ENCODE measurements around the gene ZG16B.

ZG16B gene

DNA sequence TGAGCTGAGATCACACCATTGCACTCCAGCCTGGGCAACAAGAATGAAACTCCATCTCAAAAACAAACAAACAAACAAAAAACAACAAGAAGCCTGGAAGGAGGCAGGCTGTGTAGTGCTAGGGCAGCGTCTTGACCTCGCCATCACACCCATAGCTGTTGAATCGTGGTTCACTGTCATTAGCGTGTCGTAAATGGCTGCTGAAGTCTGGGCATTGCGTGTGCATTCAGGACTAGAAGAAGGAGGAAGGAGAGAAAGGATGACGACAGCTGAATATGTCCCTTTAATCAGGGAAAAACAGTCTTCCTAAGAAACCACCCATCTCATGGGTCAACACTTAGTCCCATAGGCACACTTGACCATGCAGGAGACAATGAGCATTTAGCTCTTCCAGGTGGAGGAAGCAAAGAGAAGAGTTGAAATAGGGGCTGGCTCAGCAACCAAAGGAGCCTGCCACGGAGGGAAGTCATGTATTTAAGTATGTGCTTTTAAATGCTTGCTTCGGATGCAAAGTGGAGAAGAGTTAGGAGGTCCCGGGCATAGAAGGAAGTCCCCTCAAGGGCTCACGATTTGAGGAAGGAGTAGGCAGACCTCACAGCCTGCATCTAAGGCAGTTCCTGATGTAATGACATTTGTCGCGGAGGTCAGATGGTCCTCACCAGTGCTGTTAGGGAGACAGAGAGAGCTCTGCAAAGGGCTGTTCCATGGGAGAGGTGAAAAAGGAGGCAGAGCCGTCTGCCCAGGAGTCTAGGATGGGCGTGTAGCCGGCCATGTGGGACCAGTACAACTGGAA, 19.0 kb downstream of the ZG16B start:
- Histone ChIP-seq H3K4me1 (no peaks in the 10 kb centered on the region), H3K4me3 (ENCODE audit: low read depth, low read length) (no peak overlapping the region), H3K4me2 (ENCODE audit: low read length) (no peak overlapping the region), H3K9ac (no peak overlapping the region), H3K79me2 (no peaks in the 10 kb centered on the region), H3K36me3 (ENCODE audit: control insufficient read depth, insufficient read depth, low read length) (no peaks in the 10 kb centered on the region), H2AFZ (no peak overlapping the region), H3K27ac (no peak overlapping the region), H3K27me3 (ENCODE audit: control insufficient read depth, insufficient read depth, low read length) (no peaks in the 10 kb centered on the region), H3K9me3 (ENCODE audit: control insufficient read depth, low read length) (no peaks in the 10 kb centered on the region)
- TF ChIP-seq, protein P1, sequence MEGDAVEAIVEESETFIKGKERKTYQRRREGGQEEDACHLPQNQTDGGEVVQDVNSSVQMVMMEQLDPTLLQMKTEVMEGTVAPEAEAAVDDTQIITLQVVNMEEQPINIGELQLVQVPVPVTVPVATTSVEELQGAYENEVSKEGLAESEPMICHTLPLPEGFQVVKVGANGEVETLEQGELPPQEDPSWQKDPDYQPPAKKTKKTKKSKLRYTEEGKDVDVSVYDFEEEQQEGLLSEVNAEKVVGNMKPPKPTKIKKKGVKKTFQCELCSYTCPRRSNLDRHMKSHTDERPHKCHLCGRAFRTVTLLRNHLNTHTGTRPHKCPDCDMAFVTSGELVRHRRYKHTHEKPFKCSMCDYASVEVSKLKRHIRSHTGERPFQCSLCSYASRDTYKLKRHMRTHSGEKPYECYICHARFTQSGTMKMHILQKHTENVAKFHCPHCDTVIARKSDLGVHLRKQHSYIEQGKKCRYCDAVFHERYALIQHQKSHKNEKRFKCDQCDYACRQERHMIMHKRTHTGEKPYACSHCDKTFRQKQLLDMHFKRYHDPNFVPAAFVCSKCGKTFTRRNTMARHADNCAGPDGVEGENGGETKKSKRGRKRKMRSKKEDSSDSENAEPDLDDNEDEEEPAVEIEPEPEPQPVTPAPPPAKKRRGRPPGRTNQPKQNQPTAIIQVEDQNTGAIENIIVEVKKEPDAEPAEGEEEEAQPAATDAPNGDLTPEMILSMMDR (IDR thresholded peaks at IDR 0.05): no peak

DNA sequence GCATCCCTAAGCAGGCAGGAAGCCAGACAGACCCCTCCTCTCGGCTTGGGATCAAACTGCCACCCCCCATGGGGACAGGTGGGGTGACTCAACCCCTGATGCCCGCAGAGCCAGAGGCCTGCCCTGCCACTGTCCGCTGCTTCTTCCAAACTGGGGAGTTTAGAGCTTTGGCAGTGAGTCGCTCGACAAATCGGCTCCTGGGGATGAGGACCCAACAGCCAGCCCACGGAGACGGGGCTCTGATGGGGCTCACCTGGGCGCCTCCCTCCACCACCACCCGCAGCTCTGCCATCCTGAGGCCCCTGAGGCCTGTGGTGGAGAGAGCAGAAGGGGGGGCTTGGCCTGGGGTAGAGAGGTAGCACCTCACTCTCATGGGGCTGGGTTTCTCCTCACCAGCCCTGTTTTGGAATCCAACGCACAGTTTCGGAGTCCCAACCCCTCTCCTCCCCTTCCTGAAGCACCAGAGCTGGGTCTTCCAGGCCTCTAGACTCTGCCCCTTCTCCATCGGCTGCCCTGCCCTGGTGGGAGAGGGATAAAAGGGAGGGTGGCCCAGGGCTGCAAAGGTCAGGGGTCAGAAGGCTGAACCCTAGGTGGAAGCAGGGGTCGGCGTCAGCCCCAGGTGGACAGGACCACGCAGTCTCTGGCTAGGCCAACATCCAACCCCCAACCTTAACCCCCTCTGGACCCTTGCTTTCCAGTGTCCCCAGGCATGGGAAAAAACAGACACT, 22.1 kb downstream of the ZG16B start:
- H3K79me2 ChIP-seq: no peaks in the 10 kb centered on the region
- no peaks in the 10 kb centered on the region for H3K4me1 ChIP-seq
- H3K36me3 ChIP-seq (ENCODE audit: control insufficient read depth, insufficient read depth, low read length): no peaks in the 10 kb centered on the region
- no peak overlapping the region for H3K9ac ChIP-seq
- no peaks in the 10 kb centered on the region for H3K27me3 ChIP-seq (ENCODE audit: control insufficient read depth, insufficient read depth, low read length)
- H3K9me3 ChIP-seq (ENCODE audit: control insufficient read depth, low read length): no peaks in the 10 kb centered on the region
- H3K4me2 ChIP-seq (ENCODE audit: low read length): no peak overlapping the region
- H3K27ac ChIP-seq: no peak overlapping the region
- H3K4me3 ChIP-seq (ENCODE audit: low read depth, low read length): no peak overlapping the region
- TF ChIP-seq, protein P1 (IDR thresholded peaks at IDR 0.05): no peak
- H2AFZ ChIP-seq: no peak overlapping the region

DNA sequence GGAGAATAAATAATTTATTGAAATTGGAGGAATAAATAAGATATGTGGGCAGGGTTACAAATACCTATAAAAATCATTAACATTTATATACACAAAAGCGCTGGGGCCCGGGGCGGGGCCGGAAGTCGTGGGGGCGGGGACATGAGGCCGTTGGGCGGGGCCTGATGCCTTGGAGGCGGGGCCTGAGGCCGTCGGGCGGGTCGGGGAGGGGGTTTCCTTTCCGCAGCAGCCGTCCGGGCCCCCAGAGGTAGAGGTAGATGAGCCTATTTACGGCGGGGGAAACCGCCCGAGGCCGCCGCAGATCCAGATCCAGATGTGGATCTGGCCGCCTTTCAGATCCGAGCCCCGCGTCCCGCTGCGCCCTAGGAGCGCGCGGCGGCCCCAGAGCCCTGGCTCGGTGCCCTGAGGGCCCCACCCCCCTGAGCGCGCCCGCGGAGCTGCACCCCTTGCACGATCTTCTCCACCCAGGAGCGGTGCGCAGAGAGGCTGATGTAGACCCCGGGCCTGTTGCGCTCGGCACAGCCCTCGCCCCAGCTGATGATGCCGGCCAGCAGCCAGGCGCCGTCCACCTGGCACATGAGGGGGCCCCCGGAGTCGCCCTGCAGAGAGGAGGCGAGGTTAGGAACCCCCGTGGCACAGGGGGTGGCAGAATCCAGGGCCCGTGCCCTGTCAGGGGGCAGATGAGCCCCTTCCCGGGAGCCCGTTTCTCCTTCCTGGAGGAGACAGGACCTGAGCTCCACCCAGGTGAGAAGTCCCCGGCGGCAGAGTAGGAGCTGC, 22.8 kb downstream of the ZG16B start:
- no peak overlapping the region for H3K9ac ChIP-seq
- H2AFZ ChIP-seq: no peak overlapping the region
- no peaks in the 10 kb centered on the region for H3K36me3 ChIP-seq (ENCODE audit: control insufficient read depth, insufficient read depth, low read length)
- no peak overlapping the region for H3K27ac ChIP-seq
- no peaks in the 10 kb centered on the region for H3K79me2 ChIP-seq
- no peaks in the 10 kb centered on the region for H3K27me3 ChIP-seq (ENCODE audit: control insufficient read depth, insufficient read depth, low read length)
- TF ChIP-seq, protein P1 (IDR thresholded peaks at IDR 0.05): no peak
- H3K4me3 ChIP-seq (ENCODE audit: low read depth, low read length): no peak overlapping the region
- H3K4me2 ChIP-seq (ENCODE audit: low read length): no peak overlapping the region
- H3K4me1 ChIP-seq: peaks cover 4% of the 10 kb centered on the region
- no peaks in the 10 kb centered on the region for H3K9me3 ChIP-seq (ENCODE audit: control insufficient read depth, low read length)

DNA sequence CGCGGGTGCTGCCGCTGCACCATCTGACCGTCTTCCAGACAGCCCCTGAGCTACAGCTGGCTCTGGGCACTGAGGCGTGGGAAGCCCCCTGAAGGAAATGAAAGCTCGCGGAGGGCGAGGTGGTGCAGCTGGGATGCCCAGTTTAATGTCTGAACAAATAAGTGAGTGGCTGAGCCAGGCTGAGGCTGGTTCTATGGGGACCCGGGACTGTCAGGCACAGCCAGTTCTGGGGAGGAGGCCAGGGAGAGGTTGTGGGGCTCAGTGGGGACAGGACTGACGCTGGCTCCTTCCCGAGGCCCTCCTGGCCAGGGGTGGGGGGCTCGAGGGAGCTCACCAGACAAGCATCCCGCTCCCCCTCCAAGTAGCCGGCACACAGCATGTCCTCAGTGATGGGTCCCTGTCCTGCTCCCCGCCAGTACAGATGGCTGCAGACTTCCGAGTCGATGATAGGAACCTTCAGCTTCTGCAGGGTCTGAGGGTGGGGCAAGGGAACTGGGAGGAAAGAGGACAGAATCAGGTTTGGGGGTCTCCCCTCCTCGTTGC, 23.5 kb downstream of the ZG16B start:
- Histone ChIP-seq H3K79me2 (no peaks in the 10 kb centered on the region), H2AFZ (no peak overlapping the region), H3K9me3 (ENCODE audit: control insufficient read depth, low read length) (no peaks in the 10 kb centered on the region), H3K4me1 (peaks cover 4% of the 10 kb centered on the region), H3K4me3 (ENCODE audit: low read depth, low read length) (no peak overlapping the region), H3K36me3 (ENCODE audit: control insufficient read depth, insufficient read depth, low read length) (no peaks in the 10 kb centered on the region), H3K9ac (no peak overlapping the region), H3K27ac (no peak overlapping the region), H3K4me2 (ENCODE audit: low read length) (no peak overlapping the region), H3K27me3 (ENCODE audit: control insufficient read depth, insufficient read depth, low read length) (no peaks in the 10 kb centered on the region)
- TF ChIP-seq, protein P1 (IDR thresholded peaks at IDR 0.05): no peak

Data from parathyroid adenoma (tissue), 2 donors.